ENCODE data around the gene POPDC3.

- TF ChIP-seq, protein P1, sequence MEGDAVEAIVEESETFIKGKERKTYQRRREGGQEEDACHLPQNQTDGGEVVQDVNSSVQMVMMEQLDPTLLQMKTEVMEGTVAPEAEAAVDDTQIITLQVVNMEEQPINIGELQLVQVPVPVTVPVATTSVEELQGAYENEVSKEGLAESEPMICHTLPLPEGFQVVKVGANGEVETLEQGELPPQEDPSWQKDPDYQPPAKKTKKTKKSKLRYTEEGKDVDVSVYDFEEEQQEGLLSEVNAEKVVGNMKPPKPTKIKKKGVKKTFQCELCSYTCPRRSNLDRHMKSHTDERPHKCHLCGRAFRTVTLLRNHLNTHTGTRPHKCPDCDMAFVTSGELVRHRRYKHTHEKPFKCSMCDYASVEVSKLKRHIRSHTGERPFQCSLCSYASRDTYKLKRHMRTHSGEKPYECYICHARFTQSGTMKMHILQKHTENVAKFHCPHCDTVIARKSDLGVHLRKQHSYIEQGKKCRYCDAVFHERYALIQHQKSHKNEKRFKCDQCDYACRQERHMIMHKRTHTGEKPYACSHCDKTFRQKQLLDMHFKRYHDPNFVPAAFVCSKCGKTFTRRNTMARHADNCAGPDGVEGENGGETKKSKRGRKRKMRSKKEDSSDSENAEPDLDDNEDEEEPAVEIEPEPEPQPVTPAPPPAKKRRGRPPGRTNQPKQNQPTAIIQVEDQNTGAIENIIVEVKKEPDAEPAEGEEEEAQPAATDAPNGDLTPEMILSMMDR (conservative IDR thresholded peaks at IDR 0.05; ENCODE audit: low read depth, low read length): no peak
- TF ChIP-seq EZH2 (IDR thresholded peaks at IDR 0.05; ENCODE audit: borderline replicate concordance, low read depth, low read length, poor library complexity, severe bottlenecking): no peak
Measured at GRCh38 chr6:105163183-105163582, 16.6 kb downstream of the POPDC3 start.
